Measurements from ENCODE around the gene MEI1. TPM values are rescaled to one million over a fixed set of nuclear protein-coding genes. Genes with fewer than 3 reads are reported as not detected.

Gene MEI1
- total and polyA plus RNA-seq, 9 of the 15 experiments (the other 6 are each of a cell fraction or from before 2014, with no cell fraction given), result 0.08 to 0.68 (median 0.18) TPM; not detected in 2

DNA sequence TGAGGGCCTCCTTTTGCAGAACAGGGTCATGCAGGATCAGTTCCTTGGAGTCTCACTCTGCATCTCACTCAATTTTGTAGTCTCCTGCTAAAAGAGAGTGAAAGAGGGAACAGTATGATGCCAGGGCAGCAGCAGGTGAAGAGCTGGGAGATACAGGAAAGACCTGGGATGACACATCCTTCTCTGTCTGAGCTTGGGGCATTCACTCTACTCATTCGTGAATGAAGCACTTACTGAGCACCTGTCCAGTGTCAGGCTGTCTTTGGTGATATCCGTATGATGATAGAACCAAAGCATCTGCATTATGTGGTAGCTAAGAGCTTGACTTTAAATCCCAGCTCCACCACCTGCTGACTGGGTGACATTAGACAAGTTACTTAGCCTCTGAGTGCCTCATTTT, 148.0 kb downstream of the MEI1 start:
- FAIRE-seq (no peak), ATAC-seq (no peak), DNase-seq (ENCODE audit: extremely low read depth in 1 of 4, low spot score in 3 of 4) (no peak)
- no peak overlapping the region for H2AFZ ChIP-seq (ENCODE audit: low read depth, low read length)
- 49% methylated on average over 2 of the region's 2 CpGs for WGBS (ENCODE audit: insufficient coverage, low coverage, missing lambda C conversion rate)
- no peaks in the 10 kb centered on the region for H3K27me3 ChIP-seq (ENCODE audit: control insufficient read depth in 2 of 2, insufficient read depth in 2 of 2, low read length in 2 of 2)
- in situ Hi-C loops (cut with MboI) (no loop called here), intact Hi-C loops (cut with micrococcal nuclease) (no loop called here)
- peaks cover 97% of the 10 kb centered on the region for H3K79me2 ChIP-seq (ENCODE audit: control insufficient read depth, insufficient read depth, low read length)
- TF ChIP-seq SMARCB1 (IDR thresholded peaks at IDR 0.05; ENCODE audit: insufficient read length, low read depth) (no peak), SIN3B (IDR thresholded peaks at IDR 0.05; ENCODE audit: low read depth) (no peak), BRD9 (IDR thresholded peaks at IDR 0.05; ENCODE audit: low read depth, partially characterized antibody) (no peak), ATF1 (CRISPR knock-in tag; IDR thresholded peaks at IDR 0.05) (no peak), ATF1 (tag; IDR thresholded peaks at IDR 0.05) (no peak), MTA3 (IDR thresholded peaks at IDR 0.05; ENCODE audit: borderline replicate concordance) (no peak), L3MBTL2 (IDR thresholded peaks at IDR 0.05) (no peak), NR1H2 (CRISPR knock-in tag; IDR thresholded peaks at IDR 0.05) (no peak), CHD4 (IDR thresholded peaks at IDR 0.05; ENCODE audit: insufficient read depth, insufficient replicate concordance, low read depth, low read length, poor library complexity, severe bottlenecking) (no peak), RCOR1 (IDR thresholded peaks at IDR 0.05; ENCODE audit: borderline replicate concordance in 1 of 2, low read depth in 2 of 2, low read length in 2 of 2) (no peak)
- TF ChIP-seq, protein P1, sequence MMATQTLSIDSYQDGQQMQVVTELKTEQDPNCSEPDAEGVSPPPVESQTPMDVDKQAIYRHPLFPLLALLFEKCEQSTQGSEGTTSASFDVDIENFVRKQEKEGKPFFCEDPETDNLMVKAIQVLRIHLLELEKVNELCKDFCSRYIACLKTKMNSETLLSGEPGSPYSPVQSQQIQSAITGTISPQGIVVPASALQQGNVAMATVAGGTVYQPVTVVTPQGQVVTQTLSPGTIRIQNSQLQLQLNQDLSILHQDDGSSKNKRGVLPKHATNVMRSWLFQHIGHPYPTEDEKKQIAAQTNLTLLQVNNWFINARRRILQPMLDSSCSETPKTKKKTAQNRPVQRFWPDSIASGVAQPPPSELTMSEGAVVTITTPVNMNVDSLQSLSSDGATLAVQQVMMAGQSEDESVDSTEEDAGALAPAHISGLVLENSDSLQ (IDR thresholded peaks at IDR 0.05), result no peak
- TF ChIP-seq, protein P2, sequence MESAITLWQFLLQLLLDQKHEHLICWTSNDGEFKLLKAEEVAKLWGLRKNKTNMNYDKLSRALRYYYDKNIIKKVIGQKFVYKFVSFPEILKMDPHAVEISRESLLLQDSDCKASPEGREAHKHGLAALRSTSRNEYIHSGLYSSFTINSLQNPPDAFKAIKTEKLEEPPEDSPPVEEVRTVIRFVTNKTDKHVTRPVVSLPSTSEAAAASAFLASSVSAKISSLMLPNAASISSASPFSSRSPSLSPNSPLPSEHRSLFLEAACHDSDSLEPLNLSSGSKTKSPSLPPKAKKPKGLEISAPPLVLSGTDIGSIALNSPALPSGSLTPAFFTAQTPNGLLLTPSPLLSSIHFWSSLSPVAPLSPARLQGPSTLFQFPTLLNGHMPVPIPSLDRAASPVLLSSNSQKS (CRISPR knock-in tag; IDR thresholded peaks at IDR 0.05), result no peak
- TF ChIP-seq, protein P3, sequence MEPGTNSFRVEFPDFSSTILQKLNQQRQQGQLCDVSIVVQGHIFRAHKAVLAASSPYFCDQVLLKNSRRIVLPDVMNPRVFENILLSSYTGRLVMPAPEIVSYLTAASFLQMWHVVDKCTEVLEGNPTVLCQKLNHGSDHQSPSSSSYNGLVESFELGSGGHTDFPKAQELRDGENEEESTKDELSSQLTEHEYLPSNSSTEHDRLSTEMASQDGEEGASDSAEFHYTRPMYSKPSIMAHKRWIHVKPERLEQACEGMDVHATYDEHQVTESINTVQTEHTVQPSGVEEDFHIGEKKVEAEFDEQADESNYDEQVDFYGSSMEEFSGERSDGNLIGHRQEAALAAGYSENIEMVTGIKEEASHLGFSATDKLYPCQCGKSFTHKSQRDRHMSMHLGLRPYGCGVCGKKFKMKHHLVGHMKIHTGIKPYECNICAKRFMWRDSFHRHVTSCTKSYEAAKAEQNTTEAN (CRISPR knock-in tag; IDR thresholded peaks at IDR 0.05), result no peak
- H3K4me3 ChIP-seq, result no peak overlapping the region
- POLR2A ChIA-PET, result interaction anchor here (2.0 kb wide), 1 partner anchor 9 kb away, joined by 10 read pairs; no protein-coding TSS in a partner anchor
- peaks cover 48% of the 10 kb centered on the region for H4K20me1 ChIP-seq (replicated peaks; ENCODE audit: control insufficient read depth, insufficient read depth, low read length)
- no peak overlapping the region for H3K9ac ChIP-seq (ENCODE audit: insufficient read depth in 1 of 2, low read depth in 2 of 2, low read length in 2 of 2)
- H3K27ac ChIP-seq (ENCODE audit: extremely low read depth, low read depth, low read length), result no peak overlapping the region
- H3K9me1 ChIP-seq (ENCODE audit: control insufficient read depth, insufficient read depth, low read length), result peaks cover 19% of the 10 kb centered on the region
- no peaks in the 10 kb centered on the region for H3K9me3 ChIP-seq (replicated peaks; ENCODE audit: control insufficient read depth, insufficient read depth, low read depth, low read length)
- CTCF ChIA-PET (ENCODE audit: low intra/inter-chr PET ratio), result no interaction called here
- H3K4me1 ChIP-seq (replicated peaks in 1 of 2; ENCODE audit: control insufficient read depth in 2 of 2, insufficient read depth in 2 of 2, low read length in 2 of 2), result peaks cover 22 to 50% of the 10 kb centered on the region in 2 experiments; a peak in 4 of 5 replicates
- no peak overlapping the region for H3K4me2 ChIP-seq (ENCODE audit: insufficient read depth, low read length)
- peaks cover 42% of the 10 kb centered on the region for H3K36me3 ChIP-seq (ENCODE audit: control insufficient read depth, insufficient read depth, low read length)
- no TSS peak for BruUV-seq (replicated peaks)

Data from K562 (cell line).